ENCODE results near the gene CYB561A3. TPM values are rescaled to one million over a fixed set of nuclear protein-coding genes. Genes with fewer than 3 reads are reported as not detected.

Gene CYB561A3
- total and polyA plus RNA-seq, 2 experiments from 2014 or later: 9.8 to 30.8 TPM

GRCh38 chr11:61307354-61307753, 54.3 kb downstream of the CYB561A3 start:
- Mint-ChIP-seq H3K36me3 (ENCODE audit: low read depth) (peaks cover 37% of the 10 kb centered on the region), H3K4me1 (no peaks in the 10 kb centered on the region), H3K4me3 (no peak overlapping the region), H3K27ac (no peak overlapping the region), H3K27me3 (ENCODE audit: insufficient read depth, low read depth, poor library complexity) (no peaks in the 10 kb centered on the region), H3K9me3 (no peaks in the 10 kb centered on the region)
- Histone ChIP-seq H4K20me1 (replicated peaks; ENCODE audit: insufficient read depth) (peaks cover 33% of the 10 kb centered on the region; the same call in 1 of the 2 replicates), H3K79me2 (replicated peaks; ENCODE audit: insufficient read depth) (peaks cover 5% of the 10 kb centered on the region; the same call in 1 of the 2 replicates), H3K4me2 (no peak overlapping the region), H3K4me1 (ENCODE audit: insufficient read depth) (no peaks in the 10 kb centered on the region), H3K9me2 (ENCODE audit: insufficient read depth) (no peaks in the 10 kb centered on the region), H3K36me3 (ENCODE audit: insufficient read depth) (peaks cover 76% of the 10 kb centered on the region), H2AFZ (no peak overlapping the region), H3K27ac (ENCODE audit: low read depth) (no peak overlapping the region), H3K27me3 (ENCODE audit: insufficient read depth) (no peaks in the 10 kb centered on the region), H3F3A (replicated peaks; ENCODE audit: low read depth) (0 out of 2 replicates have a peak, but pooled peaks cover 8% of the 10 kb centered on the region), H3K4me3 (no peak overlapping the region)
- TF ChIP-seq, protein P1, sequence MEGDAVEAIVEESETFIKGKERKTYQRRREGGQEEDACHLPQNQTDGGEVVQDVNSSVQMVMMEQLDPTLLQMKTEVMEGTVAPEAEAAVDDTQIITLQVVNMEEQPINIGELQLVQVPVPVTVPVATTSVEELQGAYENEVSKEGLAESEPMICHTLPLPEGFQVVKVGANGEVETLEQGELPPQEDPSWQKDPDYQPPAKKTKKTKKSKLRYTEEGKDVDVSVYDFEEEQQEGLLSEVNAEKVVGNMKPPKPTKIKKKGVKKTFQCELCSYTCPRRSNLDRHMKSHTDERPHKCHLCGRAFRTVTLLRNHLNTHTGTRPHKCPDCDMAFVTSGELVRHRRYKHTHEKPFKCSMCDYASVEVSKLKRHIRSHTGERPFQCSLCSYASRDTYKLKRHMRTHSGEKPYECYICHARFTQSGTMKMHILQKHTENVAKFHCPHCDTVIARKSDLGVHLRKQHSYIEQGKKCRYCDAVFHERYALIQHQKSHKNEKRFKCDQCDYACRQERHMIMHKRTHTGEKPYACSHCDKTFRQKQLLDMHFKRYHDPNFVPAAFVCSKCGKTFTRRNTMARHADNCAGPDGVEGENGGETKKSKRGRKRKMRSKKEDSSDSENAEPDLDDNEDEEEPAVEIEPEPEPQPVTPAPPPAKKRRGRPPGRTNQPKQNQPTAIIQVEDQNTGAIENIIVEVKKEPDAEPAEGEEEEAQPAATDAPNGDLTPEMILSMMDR (conservative IDR thresholded peaks at IDR 0.05; ENCODE audit: low read depth in 2 of 2): no peak
- no peak for TF ChIP-seq EZH2 (IDR thresholded peaks at IDR 0.05; ENCODE audit: low read depth, unreplicated experiment)
- TF ChIP-seq REST (IDR thresholded peaks at IDR 0.05; ENCODE audit: unreplicated experiment): peak; percentile 44
- no peak for TF ChIP-seq ZNF462 (CRISPR knock-in tag; IDR thresholded peaks at IDR 0.05)
- TF ChIP-seq POLR2AphosphoS5 (IDR thresholded peaks at IDR 0.05; ENCODE audit: low read depth): no peak
- no peak for TF ChIP-seq NANOG (IDR thresholded peaks at IDR 0.05; ENCODE audit: borderline replicate concordance)
- no peak for TF ChIP-seq JUNB (IDR thresholded peaks at IDR 0.05; ENCODE audit: unreplicated experiment)
- DNase-seq (ENCODE audit: low spot score) (no peak), ATAC-seq (no peak)

All from GM23338 (cell line).